Epithelial cell of prostate (primary cell): ENCODE results near the gene PDGFA.

ENCODE experiments used
- DNase-seq: peaks from one replicate; pipeline ENCODE4 v3.0.0-alpha.2; 2011; ENCODE audit warnings: low read depth, low spot score
- H3K27ac ChIP-seq: fragments of 450-650 bp; 2 replicates; pipeline ENCODE4 v1.5.1; 2017; ENCODE audit warnings: mild to moderate bottlenecking

Gene PDGFA

DNA sequence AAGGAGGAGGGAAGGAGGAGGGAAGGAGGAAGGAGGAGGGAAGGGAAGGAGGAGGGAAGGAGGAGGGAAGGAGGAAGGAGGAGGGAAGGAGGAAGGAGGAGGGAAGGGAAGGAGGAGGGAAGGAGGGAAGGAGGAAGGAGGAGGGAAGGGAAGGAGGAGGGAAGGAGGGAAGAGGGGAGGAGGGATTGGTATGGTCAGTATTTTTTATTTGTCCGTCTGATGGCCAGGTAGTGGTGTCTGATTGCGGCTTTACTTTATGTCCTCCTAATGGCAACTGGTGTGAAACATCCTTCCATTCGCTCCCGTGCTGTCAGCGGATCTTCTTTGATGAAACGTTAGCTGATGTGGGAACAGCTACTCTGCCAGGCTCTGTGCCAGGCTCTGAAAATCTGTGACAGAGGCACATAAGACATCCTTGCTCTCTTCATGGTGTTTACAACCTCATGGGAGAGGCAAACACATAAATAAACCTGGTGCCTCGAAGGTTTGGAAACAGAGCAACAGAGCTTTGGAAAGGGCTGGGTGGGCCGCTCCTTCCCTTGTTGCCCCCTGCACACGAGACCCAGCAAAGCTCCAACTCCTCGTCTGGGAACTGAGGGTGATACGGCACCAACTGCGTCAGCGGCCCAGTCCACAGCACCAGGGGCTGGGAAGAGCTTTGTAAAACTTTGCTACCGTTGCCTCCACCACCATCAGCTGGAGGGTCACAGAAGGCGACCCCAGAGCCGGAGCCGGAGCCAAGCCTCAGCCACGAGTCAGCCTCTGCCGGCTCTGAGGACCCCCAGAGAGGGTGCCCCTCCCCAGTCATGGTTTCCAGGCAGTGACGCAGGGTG, 40.3 kb downstream of the PDGFA start:
- H3K27ac ChIP-seq, result no peak overlapping the region
- DNase-seq, result no peak

DNA sequence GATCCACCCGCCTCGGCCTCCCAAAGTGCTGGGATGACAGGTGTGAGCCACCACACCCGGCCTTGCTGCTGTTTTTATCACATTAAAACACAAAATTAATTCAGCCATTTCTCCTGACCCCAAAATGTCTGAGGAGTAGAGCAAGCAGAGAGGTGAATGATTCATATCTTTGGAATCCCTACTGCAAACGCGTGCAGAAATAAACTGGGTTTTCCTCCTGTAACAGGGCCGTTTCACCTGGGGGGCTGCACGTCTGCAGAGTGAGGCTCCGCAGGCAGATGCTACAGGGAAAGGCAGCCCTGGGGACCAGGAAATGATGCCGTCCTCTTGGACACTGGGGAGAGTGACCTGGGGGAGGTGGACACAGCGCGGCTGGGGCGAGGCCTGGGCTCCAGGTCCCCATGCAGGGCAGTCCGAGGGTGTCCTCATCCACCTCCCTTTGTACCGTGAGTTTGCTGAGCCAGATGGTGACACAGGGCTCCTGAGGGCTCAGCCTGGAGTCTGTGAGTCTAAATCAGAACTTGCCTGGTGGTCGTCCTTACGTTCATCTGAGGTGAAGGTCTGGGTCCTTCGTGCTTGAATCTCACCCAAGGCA, 41.9 kb downstream of the PDGFA start:
- no peak overlapping the region for H3K27ac ChIP-seq
- no peak for DNase-seq

DNA sequence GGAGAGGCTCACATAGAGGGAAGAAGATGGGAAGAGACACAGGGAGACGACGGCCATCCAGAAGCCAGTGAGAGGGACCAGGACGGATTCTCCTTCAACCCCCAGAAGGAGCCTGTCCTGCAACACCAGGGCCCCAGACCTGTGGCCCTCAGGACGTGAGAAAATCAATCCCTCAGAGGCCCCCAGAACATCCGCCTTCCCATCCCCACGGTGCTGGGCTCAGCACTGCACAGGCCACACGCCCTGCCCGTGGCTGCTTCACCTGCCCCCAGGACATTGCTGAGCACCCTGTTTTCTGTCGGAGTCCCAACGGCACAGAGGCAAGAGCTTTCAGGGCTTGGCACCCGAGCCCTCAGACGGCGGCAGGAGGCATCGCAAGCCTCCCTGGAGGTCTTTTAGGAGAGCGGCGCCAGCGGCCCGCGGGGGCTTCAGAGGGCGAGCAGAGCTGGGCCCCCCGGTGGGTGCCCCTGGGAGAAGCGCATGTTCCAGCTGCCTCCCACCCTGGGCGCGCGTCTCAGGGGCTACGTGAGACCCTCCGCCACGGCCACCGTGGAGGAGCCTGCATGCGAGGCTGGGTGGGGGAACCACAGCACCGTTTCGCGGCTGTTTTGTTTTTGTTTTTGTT, 42.8 kb downstream of the PDGFA start:
- no peak overlapping the region for H3K27ac ChIP-seq
- DNase-seq, result no peak

DNA sequence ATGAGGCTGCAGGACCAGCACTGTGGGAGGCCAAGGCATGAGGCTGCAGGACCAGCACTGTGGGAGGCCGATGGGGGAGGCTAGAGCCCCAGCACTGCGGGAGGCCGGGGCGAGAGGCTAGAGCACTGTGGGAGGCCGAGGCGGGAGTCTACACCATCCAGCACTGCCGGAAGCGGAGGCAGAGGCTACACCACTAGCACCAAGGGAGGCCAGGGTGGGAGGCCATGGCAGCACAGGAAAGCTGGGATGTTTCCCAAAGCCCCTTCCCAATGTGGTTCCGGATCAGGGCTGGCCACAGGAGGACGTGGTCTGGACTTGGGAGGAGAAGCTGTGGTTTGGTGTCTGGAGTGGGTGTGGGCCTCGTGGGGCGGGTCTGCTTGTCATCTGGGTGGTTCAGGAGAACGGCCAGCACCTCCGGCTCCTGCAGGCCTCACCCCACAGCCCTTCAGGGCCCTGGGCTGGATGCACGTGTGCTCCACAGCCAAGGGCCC, 43.6 kb downstream of the PDGFA start:
- no peak for DNase-seq
- H3K27ac ChIP-seq, result no peak overlapping the region

DNA sequence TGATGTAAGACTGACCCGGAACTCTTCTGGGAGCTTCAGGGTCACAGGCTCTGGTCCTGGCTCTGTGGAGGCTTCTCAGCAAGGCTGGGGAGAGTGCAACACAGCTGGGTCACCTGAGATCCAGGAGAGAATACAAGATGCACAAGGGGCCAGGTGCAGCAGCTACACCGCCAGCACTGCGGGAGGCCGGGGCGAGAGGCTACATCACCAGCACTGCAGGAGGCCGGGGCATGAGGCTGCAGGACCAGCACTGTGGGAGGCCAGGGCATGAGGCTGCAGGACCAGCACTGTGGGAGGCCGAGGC, 44.3 kb downstream of the PDGFA start:
- H3K27ac ChIP-seq, result no peak overlapping the region
- no peak for DNase-seq

DNA sequence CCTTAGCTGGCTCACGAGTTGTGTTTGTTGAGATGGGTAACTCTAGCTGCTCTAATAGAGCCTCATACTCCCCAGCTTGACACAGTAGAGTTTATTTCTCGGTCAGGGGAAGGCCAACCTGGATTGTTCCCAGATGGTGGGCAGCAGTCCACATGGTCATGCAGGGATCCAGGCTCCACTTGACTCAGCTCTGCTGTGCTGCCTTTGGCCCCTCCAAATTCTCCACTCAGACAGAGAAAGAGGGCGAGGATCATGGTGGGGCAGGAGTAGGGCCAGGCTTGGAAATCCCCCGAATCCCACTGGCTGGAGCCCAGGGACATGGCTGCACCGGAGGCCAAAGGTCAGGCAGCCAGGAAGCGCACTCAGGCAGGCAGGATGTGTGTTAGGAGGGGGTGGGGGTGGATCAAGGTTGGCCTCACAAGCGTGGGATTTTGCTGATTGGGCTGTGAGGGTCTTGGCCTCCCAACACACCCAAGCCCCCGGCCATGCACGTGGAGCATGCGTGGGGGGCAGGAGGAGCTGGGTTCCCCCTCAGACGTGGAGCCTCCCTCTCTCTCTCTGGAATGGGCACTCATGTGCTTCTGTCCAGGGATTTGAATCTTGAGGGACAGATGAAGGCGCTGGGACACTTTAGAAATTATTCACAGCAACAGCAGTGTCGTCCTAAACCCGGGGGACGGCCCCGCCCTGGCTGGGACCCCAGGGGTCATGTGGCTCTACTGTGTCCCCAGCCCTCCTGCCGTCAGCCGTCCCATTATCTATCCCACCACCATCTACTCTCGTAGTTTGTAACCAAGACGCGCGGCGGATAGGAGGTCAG, 44.8 kb downstream of the PDGFA start:
- no peak overlapping the region for H3K27ac ChIP-seq
- DNase-seq, result no peak

DNA sequence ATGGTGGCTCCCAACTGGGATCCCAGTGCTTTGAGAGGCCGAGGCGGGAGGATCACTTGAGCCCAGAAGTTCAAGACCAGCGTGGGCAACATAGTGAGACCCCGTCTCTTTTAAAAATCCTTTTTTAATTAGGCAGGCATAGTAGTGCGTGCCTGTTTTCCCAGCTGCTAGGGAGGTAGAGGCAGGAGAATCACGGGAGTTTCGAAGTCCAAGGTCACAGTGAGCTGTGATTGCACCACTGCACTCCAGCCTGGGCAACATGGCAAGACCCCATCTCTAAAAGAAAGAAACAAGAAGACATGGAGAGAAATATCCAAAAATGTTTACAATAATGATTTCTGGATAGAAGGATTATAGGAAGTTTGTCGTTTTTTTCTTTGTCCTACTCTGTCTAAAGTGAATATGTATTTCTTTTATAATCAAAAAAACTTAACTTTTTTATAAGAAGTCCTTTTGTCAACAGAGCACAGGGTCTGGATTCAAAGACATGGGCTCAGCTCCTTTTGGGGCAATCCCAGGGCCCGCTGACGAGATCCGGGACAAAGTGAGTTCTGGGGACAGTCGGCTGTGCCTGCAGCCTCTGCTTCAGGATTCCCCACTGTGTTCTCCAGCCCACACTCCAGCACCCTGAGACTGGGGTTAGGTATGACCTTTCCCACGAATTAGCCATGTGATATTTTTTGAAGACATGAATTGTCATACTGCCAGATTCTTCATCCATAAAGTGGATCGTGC, 45.6 kb downstream of the PDGFA start:
- DNase-seq, result no peak
- no peak overlapping the region for H3K27ac ChIP-seq

DNA sequence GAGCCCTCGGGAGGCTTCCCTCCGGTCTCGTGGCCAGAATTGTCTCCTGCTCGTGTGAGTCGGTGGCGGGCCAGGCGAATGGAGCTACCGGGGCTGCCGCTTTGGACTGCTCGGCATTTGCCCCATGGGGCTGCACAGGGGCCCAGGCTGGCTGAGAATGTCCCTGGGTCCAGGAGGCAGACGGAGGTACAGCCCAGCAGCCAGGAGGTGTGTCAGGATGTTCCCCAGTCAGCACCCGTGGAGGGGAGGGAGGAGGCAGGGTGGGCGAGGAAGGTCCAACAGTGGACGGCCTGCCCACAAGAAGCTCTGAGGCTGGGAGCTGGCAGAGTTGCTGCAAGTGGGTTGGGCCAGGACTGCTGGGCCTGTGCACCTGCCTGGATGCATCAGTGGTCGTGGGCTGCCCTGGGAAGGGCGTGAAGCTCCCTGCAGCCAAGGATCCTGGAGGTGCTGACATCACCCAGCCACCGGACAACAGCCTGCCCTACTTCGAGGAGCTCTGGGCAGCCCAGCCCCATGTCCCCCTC, 46.4 kb downstream of the PDGFA start:
- H3K27ac ChIP-seq, result no peak overlapping the region
- DNase-seq, result no peak

DNA sequence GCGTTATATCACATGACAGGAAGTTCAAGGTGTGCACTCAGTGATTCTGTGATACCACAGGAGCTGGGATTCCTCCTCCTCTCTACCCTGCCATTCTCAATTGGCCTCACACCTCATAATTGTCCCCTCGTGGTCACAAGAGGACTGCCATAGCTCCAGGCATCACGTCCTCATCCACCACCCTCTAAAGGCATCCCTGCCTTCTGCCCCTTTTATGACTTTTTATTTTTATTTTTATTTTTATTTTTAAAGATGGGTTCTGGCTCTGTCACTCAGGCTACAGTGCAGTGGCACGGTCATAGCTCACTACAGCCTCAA, 47.0 kb downstream of the PDGFA start:
- DNase-seq, result no peak
- H3K27ac ChIP-seq, result peak overlapping the region; percentile 63

DNA sequence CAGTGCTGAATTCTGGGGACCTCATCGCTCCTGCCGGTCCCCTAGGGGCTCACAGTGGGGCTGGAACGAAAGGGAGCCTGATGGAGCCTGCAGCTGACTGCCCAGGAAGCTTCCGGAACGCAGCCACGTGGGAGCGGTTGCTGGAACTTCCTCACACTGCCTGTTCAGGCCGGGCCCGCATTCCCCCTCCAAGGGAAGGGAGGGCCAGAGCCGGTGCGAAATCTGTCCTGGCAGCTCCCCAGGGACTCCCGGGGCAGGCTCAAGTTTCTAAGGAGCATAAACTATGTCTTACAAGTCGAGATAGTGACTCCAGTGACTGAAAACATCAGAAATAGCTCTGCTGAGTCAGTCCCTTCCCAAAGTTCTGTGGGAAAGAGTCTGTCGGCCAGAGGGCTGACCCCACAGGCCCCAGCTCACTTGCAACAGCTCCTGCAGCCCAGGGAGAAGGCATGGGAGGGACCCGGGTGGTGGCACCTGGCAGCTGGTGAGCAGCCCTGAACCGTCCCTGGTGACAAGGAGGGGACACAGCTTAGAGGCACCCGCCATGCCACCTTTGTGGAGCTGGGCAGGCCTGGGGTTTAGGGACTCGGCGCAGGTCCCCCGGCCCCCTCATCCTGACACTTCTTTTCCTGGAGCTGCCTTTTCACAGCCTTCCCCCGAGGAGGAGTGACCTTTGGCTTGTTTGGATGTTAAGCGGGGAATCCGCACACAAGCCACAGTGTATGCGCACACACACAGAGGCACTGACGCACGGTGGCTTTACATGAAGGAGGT, 47.6 kb downstream of the PDGFA start:
- DNase-seq, result no peak
- H3K27ac ChIP-seq, result peak overlapping the region; percentile 63

DNA sequence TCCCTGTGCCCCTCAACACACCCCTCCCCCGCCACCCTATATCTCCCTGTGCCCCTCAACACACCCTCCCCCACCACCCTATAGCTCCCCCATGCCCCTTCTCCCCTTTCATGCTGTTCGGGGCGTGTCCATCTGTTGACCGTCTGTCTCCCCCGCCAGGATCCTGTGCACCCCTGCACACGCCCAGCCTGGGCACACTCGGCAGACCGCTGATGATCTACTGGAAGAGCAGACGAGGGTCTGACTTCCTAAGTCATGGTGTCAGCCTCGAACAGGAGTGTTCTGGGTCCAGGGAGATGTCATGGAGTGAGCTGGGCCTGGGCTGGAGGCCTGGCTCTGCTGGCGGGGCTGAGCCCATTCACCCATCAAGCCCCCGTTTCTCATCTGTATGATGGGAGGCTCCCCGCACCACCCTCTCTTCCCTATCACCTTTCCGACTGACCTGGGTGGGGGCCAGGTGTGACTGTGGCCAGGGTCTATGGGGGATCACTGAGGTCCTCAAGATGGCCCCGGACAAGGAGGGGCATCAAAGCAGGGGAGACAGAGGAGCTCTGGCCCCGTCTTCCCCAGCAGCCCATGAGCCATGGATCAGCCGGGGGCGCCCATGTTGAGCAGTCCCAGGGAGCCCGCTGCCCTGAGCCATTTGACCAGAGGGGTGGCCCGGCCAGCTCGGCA, 48.3 kb downstream of the PDGFA start:
- H3K27ac ChIP-seq, result peak overlapping the region; percentile 63
- no peak for DNase-seq

DNA sequence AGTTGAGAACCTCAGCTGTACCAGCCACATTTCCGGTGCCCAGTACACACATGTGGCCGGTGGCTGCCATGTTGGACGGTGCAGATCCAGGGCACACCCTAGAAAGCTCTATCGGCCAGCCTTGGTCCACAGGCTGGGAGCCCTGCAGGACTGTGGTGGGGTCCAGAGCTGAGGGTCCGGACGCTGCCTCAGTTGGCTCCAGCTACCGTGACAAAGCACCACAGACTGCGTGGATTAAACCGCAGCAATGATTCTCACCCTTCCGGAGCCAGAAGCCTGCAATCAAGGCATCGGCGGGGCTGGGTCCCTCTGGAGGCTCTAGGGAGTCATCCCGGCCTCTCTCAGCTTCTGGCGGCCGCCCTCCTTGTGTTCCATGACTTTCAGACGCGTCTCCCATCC, 50.1 kb downstream of the PDGFA start:
- no peak for DNase-seq
- H3K27ac ChIP-seq, result no peak overlapping the region

DNA sequence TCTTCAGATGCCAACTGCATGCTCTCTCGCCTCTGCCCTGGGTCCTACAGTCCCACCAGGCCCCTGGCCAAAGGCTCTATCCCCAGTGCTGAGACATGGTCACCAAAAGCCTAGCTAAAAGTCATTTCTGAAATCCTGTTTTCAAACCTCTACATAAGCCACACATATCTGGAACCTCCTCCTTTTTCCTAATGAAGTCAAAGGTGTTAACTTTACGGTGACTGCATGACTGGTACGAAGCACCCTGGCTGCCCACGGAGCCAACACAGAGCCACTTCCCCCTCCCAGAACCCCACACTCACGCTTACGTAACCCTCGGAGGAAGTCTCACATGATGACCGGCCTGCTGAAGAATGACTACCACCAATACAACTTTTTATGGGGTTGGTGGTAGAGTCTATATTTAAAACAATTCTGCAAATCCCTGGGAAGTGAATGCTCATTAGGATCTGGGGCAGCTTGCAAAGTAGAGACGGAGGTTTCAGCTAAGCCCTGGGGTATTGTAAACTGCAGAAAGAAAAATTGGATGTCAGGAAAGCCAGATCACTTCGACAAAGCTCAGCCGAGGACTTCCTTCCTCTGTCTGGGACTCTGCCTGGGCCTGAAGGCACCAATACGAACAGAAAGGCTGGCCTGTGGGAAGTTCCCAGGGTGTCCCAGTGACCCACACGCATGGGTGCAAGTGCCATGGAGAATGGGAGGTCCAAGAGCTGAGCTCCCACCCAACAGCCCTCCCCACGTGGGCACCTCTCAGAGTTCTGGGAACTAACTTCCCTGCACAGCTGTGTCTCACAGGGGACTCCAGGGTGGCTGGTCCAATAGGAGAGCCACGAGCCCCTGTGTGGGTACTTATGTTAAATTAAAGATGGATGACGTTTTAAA, 50.7 kb downstream of the PDGFA start:
- H3K27ac ChIP-seq, result no peak overlapping the region
- DNase-seq, result no peak

DNA sequence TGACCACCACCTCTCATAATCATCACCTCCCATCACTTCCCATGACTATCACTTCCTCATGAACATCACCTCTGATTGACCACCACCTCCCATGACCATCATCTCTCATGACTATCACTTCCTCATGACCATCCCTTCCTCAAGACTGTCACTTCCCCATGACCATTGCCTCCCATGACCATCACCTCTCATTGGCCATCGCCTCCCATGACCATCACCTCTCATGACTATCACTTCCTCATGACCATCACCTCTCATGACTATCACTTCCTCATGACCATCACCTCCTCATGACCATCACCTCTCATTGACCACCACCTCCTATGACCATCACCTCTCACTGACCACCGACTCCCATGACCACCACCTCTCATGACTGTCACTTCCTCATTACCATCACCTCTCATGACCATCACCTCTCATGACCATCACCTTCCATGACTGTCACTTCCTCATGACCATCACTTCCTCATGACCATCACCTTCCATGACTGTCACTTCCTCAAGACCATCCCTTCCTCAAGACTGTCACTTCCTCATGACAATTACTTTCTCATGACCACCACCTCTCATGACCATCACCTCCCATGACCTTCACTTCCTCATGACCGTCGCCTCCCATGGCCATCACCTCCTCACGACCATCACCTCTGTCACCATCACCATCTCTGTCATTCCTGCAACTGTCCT, 51.6 kb downstream of the PDGFA start:
- no peak overlapping the region for H3K27ac ChIP-seq
- no peak for DNase-seq

DNA sequence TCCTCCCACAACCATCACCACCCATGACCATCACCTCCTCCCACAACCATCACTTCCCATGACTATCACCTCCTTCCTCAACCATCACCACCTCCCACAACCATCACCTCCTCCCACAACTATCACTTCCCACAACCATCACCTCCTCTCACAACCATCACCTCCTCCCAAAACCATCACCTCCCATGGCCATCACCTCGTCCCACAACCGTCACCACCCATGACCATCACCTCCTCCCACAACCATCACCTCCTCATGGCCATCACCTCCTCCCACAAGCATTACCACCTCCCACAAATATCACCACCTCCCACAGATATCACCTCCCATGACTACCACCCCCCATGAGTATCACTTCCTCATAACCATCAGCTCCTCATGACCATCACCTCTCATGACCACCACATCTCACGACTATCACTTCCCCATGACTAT, 52.2 kb downstream of the PDGFA start:
- no peak overlapping the region for H3K27ac ChIP-seq
- no peak for DNase-seq

DNA sequence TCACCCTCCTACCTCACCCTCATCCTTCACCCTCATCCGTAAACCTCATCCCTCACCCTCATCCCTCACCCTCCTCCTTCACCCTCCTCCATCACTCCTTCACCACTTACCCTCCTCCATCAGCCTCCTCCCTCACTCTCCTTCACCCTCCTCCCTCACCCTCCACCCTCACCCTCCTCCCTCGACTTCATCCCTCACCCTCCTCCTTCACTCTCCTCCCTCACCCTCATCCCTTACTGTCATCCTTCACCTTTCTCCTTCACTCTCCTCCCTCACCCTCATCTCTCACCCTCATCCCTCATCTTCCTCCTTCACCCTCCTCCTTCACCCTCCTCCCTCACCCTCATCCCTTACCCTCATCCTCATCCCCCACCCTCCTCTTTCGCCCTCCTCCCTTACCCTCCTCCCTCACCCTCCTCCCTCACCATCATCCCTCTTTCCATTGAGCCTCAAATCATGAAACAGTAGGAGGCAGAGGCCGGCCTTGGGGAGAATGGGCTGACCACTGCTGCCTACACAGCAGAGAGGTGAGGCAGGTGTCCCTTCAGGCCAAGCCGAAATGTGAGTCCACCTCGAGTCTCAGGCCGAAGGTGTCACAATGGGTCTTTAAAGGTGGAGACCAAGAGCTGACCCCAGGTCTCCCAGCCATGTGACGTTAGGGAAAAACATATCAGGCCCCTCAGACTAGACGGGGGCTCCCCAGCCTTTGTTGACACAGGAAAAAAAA, 53.0 kb downstream of the PDGFA start:
- no peak for DNase-seq

More for the DNA sequence above, 53.0 kb downstream of the PDGFA start:
- no peak overlapping the region for H3K27ac ChIP-seq
